BLaER1 treated with 17β-estradiol and CSF1 and Interleukin-3, amounts not matched to agents 10 nM and 100 nM (cell line): ENCODE measurements around the gene BCAR3.
"Not testable (repeated sequence)": the region's sequence is repeated elsewhere in the genome, so short reads cannot be mapped to it uniquely, and the experiment has no call there.

Experiments used
- H3K27ac ChIP-seq, 11 experiments: shearing (Covaris generic); formaldehyde crosslinking; 2 replicates each; pipeline ENCODE4 v1.8.1; 2022
- H3K27me3 ChIP-seq, 11 experiments: shearing (Covaris generic); formaldehyde crosslinking; 2 replicates each; pipeline ENCODE4 v1.8.1; 2022
- H3K36me3 ChIP-seq, 11 experiments: shearing (Covaris generic); formaldehyde crosslinking; 2 replicates each; pipeline ENCODE4 v1.8.1; 2022
- H3K4me1 ChIP-seq, 10 experiments: shearing (Covaris generic); formaldehyde crosslinking; 2 replicates each; pipeline ENCODE4 v1.8.1; 2022
- H3K4me2 ChIP-seq, 11 experiments: shearing (Covaris generic); formaldehyde crosslinking; 2 replicates each; pipeline ENCODE4 v1.8.1; 2022
- H3K4me3 ChIP-seq, 10 experiments: shearing (Covaris generic); formaldehyde crosslinking; 2 replicates each; pipeline ENCODE4 v1.8.1; 2022
- H3K9ac ChIP-seq, 11 experiments: shearing (Covaris generic); formaldehyde crosslinking; 2 replicates each; pipeline ENCODE4 v1.8.1; 2022
- H3K9me3 ChIP-seq, 11 experiments: shearing (Covaris generic); formaldehyde crosslinking; replicated peaks in 1 of 11; 2 replicates each; pipeline ENCODE4 v1.8.1; 2022
- H4K20me1 ChIP-seq, 11 experiments: shearing (Covaris generic); formaldehyde crosslinking; 2 replicates each; pipeline ENCODE4 v1.8.1; 2022
- Cebpa-rat ChIP-seq, 11 experiments: shearing (Covaris generic); IDR thresholded peaks; 2 replicates each; pipeline ENCODE4 v1.8.1; 2022

Gene BCAR3

GRCh38 chr1:93703643-93704042 lies 22.0 kb upstream of the BCAR3 start:
- Histone ChIP-seq H3K27me3 (no peaks in the 10 kb centered on the region), H3K4me1 (peaks cover 68 to 98% (median 86%) of the 10 kb centered on the region in 10 experiments), H3K4me2 (peak overlapping the region; percentile 63 to 90 (median 82)), H3K27ac (peak overlapping the region in 10 of 11 experiments; percentile 47 to 98 (median 64); a peak in 20 of 22 replicates), H3K9me3 (no peaks in the 10 kb centered on the region), H4K20me1 (peaks cover 0 to 3% (median 0%) of the 10 kb centered on the region in 11 experiments; a peak in 1 of 22 replicates), H3K36me3 (no peaks in the 10 kb centered on the region), H3K9ac (peak overlapping the region in 10 of 11 experiments; percentile 0 to 65 (median 47); a peak in 14 of 22 replicates), H3K4me3 (no peak overlapping the region)
- TF ChIP-seq Cebpa-rat (IDR thresholded peaks at IDR 0.05), result no peak

DNA sequence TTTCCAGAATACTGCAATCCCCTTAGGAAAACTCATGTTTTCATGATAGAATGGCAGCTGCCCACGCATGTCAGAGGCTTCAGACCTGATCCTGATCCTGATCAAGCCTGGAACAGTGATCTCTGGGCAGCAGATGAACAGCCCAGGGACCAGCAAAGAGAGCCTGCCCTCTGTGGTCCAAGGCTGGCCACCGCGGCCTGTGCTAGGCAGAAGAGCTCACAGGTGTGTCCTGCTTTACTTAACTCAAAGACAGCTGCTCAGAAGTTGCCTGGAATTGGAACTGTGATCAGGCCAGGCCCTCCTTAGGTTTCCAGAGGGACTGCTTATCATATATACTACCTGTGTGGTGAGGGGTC lies 21.2 kb upstream of the BCAR3 start:
- H3K27ac ChIP-seq, result peak overlapping the region in 9 of 11 experiments; percentile 47 to 98 (median 64); a peak in 17 of 22 replicates

GRCh38 chr1:93702111-93702827 lies 20.6 kb upstream of the BCAR3 start:
- Histone ChIP-seq H3K36me3 (no peaks in the 10 kb centered on the region), H3K4me3 (no peak overlapping the region), H3K9ac (peak overlapping the region in 9 of 11 experiments; percentile 16 to 68 (median 55); a peak in 15 of 22 replicates), H3K9me3 (no peaks in the 10 kb centered on the region), H3K4me2 (peak overlapping the region; percentile 63 to 90 (median 82)), H3K4me1 (peaks cover 54 to 92% (median 73%) of the 10 kb centered on the region in 10 experiments), H3K27me3 (no peaks in the 10 kb centered on the region), H4K20me1 (no peaks in the 10 kb centered on the region), H3K27ac (peak overlapping the region in 9 of 11 experiments; percentile 47 to 98 (median 64); a peak in 18 of 22 replicates)
- TF ChIP-seq Cebpa-rat (IDR thresholded peaks at IDR 0.05), result no peak

More for the DNA sequence above, 21.2 kb upstream of the BCAR3 start:
- no peak overlapping the region for H3K4me3 ChIP-seq
- peak overlapping the region; percentile 63 to 90 (median 82) for H3K4me2 ChIP-seq
- no peaks in the 10 kb centered on the region for H4K20me1 ChIP-seq
- H3K9ac ChIP-seq, result peak overlapping the region in 9 of 11 experiments; percentile 16 to 68 (median 55); a peak in 15 of 22 replicates
- no peaks in the 10 kb centered on the region for H3K9me3 ChIP-seq
- no peak for TF ChIP-seq Cebpa-rat (IDR thresholded peaks at IDR 0.05)
- peaks cover 59 to 97% (median 77%) of the 10 kb centered on the region in 10 experiments for H3K4me1 ChIP-seq
- no peaks in the 10 kb centered on the region for H3K27me3 ChIP-seq
- no peaks in the 10 kb centered on the region for H3K36me3 ChIP-seq

DNA sequence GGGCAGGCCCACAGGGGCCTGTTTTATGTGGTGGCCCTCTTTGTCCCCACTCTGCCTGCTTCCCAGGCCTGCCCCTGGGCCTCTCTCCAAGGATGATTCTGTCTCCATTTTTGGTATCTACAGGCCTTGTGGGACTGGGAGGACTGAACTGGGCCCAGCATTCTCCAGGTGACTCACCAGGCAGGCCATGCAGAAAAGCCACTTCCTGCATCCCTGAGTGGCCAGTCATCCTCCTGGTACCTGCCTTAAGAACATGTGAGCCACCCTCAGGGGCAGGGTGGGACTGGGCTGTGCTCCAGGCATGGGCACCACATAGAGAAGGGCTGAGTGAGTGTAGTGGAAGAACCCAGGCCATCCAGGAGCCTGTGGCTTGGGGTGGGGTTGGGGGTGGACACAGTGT lies 20.0 kb upstream of the BCAR3 start:
- no peak for TF ChIP-seq Cebpa-rat (IDR thresholded peaks at IDR 0.05)
- Histone ChIP-seq H3K4me1 (peaks cover 56 to 91% (median 72%) of the 10 kb centered on the region in 10 experiments), H3K27ac (peak overlapping the region in 8 of 11 experiments; percentile 47 to 98 (median 72); a peak in 16 of 22 replicates)

DNA sequence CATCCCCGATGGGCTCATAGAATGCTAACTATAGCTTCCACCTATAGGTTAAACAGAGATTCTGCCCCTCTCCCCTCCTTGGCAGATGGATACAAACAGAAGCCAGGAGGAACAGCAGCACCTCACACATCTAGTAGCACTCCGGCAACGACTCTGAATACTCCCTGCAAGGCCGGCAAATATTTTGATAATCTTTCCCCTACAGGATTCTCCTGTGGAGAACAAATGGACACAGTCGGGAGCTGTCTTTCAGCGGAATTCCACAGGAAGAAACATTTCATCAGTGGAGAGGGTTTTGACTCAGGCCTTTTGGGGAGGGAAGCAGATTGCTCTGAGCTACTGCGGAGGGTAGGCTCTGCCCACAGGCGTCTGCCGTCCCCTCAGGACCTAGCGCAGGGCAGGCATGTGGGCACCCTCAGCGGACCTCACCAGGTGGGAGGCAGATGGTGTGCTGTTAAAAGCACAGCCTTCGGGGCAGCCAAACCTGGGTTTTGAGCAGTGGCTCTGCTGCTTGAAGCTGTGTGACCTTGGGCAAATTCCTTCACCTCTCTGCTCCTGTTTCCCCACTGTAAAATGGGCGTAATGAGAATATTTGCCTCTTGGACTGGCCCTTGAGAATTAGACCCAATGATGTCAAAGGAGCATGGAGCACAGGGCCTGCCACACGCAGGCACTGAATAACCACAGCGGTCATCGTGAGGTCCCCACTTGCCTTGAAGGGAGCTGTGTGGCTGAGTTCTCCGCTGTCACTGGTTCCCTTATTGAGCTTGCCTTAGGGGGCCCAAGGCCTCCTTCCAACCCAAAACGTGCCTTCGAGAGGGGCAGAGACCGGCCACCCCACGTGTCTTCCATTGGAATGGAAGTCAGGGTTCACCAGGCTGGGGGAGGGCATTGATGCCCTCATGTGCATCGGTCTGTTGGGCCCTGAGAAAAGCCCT lies 19.2 kb upstream of the BCAR3 start:
- Histone ChIP-seq H3K4me2 (peak overlapping the region; percentile 40 to 90 (median 82); a peak in 21 of 22 replicates), H3K27me3 (no peaks in the 10 kb centered on the region), H3K9ac (peak overlapping the region in 4 of 11 experiments; percentile 49 to 65 (median 64); a peak in 6 of 22 replicates), H3K4me3 (no peak overlapping the region), H3K36me3 (no peaks in the 10 kb centered on the region), H3K27ac (peak overlapping the region in 8 of 11 experiments; percentile 47 to 98 (median 72); a peak in 15 of 22 replicates), H3K9me3 (no peaks in the 10 kb centered on the region), H4K20me1 (no peaks in the 10 kb centered on the region), H3K4me1 (peaks cover 57 to 92% (median 72%) of the 10 kb centered on the region in 10 experiments)
- TF ChIP-seq Cebpa-rat (IDR thresholded peaks at IDR 0.05), result no peak

More for the DNA sequence above, 20.0 kb upstream of the BCAR3 start:
- Histone ChIP-seq H3K9me3 (no peaks in the 10 kb centered on the region), H3K27me3 (no peaks in the 10 kb centered on the region), H3K4me2 (peak overlapping the region; percentile 40 to 90 (median 82)), H3K36me3 (no peaks in the 10 kb centered on the region), H3K4me3 (no peak overlapping the region), H4K20me1 (no peaks in the 10 kb centered on the region), H3K9ac (peak overlapping the region in 4 of 11 experiments; percentile 63 to 68 (median 65); a peak in 9 of 22 replicates)

- H3K27ac ChIP-seq, result peak overlapping the region in 3 of 11 experiments; percentile 6 to 80 (median 40); a peak in 2 of 22 replicates
- no peak overlapping the region for H3K4me3 ChIP-seq
- no peaks in the 10 kb centered on the region for H3K36me3 ChIP-seq
- H3K9ac ChIP-seq, result no peak overlapping the region
- H4K20me1 ChIP-seq, result no peaks in the 10 kb centered on the region
- no peaks in the 10 kb centered on the region for H3K27me3 ChIP-seq
- H3K4me2 ChIP-seq, result peak overlapping the region in 5 of 11 experiments; percentile 3 to 19 (median 11); a peak in 5 of 22 replicates
- H3K4me1 ChIP-seq, result peaks cover 57 to 92% (median 72%) of the 10 kb centered on the region in 10 experiments
- TF ChIP-seq Cebpa-rat (IDR thresholded peaks at IDR 0.05), result no peak
- H3K9me3 ChIP-seq, result no peaks in the 10 kb centered on the region
Observed at GRCh38 chr1:93699503-93700168, 18.0 kb upstream of the BCAR3 start.

GRCh38 chr1:93699049-93699384 lies 17.4 kb upstream of the BCAR3 start:
- H3K4me3 ChIP-seq, result no peak overlapping the region
- no peak overlapping the region for H3K9ac ChIP-seq
- peaks cover 57 to 92% (median 72%) of the 10 kb centered on the region in 10 experiments for H3K4me1 ChIP-seq
- no peaks in the 10 kb centered on the region for H3K27me3 ChIP-seq
- TF ChIP-seq Cebpa-rat (IDR thresholded peaks at IDR 0.05), result no peak
- no peaks in the 10 kb centered on the region for H3K36me3 ChIP-seq
- no peaks in the 10 kb centered on the region for H3K9me3 ChIP-seq
- peak overlapping the region in 5 of 11 experiments; percentile 3 to 19 (median 11); a peak in 5 of 22 replicates for H3K4me2 ChIP-seq
- peak overlapping the region in 3 of 11 experiments; percentile 6 to 40 (median 22); a peak in 1 of 22 replicates for H3K27ac ChIP-seq
- H4K20me1 ChIP-seq, result no peaks in the 10 kb centered on the region

DNA sequence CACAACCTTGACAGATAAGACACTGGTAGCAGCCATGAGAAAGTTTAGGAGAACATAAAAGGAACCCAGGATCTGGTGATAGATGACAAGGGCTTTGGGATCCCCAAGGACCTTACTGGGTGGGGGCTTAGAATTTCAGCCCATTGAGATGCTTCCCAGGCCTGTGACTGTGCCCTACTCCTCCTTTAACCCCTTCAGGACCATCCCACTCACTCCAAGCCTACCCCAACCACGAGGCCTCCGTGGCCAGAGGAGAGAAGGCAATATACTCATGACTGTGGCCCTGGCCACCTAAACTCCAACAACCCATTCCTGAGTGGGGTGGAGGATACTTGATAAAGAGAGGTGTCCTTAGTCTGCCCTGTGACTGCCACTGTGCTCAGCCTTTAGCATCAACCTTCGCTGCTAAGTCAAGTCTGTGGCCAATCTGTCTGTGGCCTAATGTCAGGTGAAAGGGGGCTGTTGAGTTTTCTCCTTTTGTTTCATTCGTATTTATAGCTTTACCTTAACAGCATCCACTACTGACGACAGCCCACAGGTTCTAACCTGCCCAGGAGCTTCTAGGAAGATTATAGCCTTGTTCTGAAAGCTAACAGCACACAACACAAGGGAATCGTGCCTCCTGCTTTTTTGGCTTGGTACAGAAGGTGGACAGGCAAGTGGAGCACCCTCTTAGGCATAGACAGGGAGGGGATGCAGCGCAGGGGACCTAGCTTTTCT lies 16.9 kb upstream of the BCAR3 start:
- no peaks in the 10 kb centered on the region for H4K20me1 ChIP-seq
- H3K9ac ChIP-seq, result no peak overlapping the region
- no peak overlapping the region for H3K4me3 ChIP-seq
- peaks cover 57 to 92% (median 72%) of the 10 kb centered on the region in 10 experiments for H3K4me1 ChIP-seq
- peak overlapping the region in 3 of 11 experiments; percentile 11 to 19 (median 18); a peak in 3 of 22 replicates for H3K4me2 ChIP-seq
- peak overlapping the region in 2 of 11 experiments; percentile 29 to 40; a peak in 2 of 22 replicates for H3K27ac ChIP-seq
- H3K9me3 ChIP-seq, result no peaks in the 10 kb centered on the region
- no peaks in the 10 kb centered on the region for H3K27me3 ChIP-seq
- no peaks in the 10 kb centered on the region for H3K36me3 ChIP-seq
- no peak for TF ChIP-seq Cebpa-rat (IDR thresholded peaks at IDR 0.05)

GRCh38 chr1:93697566-93697965 lies 15.9 kb upstream of the BCAR3 start:
- H3K4me1 ChIP-seq, result peaks cover 57 to 92% (median 72%) of the 10 kb centered on the region in 10 experiments

More at GRCh38 chr1:93697566-93697965, 15.9 kb upstream of the BCAR3 start:
- not testable (repeated sequence) for H3K4me2 ChIP-seq, H3K9me3 ChIP-seq, H4K20me1 ChIP-seq, H3K27me3 ChIP-seq, H3K36me3 ChIP-seq, H3K9ac ChIP-seq, H3K4me3 ChIP-seq
- peak overlapping the region in 1 of 11 experiments; percentile 96; a peak in 1 of 22 replicates for H3K27ac ChIP-seq
